GM08714 (cell line): ENCODE results near the gene SRMS.

Source experiments
- H3K4me3 ChIP-seq: fragments of 200-500 bp; sonication (Bioruptor generic); 2 replicates; pipeline ENCODE4 v1.5.1; 2014; ENCODE audit warnings: mild to moderate bottlenecking, low read length, inconsistent platforms
- ZNF274 ChIP-seq: IDR thresholded peaks from 2 replicates; pipeline ENCODE4 v1.6.1; 2012; ENCODE audit warnings: mild to moderate bottlenecking, low read depth, low read length

The SRMS gene

GRCh38 chr20:63536241-63536977, 11.1 kb downstream of the SRMS start:
- no peak for TF ChIP-seq ZNF274
- no peak overlapping the region for H3K4me3 ChIP-seq

- TF ChIP-seq ZNF274: no peak
- H3K4me3 ChIP-seq: no peak overlapping the region
Measured at GRCh38 chr20:63534831-63535651, 12.5 kb downstream of the SRMS start.

DNA sequence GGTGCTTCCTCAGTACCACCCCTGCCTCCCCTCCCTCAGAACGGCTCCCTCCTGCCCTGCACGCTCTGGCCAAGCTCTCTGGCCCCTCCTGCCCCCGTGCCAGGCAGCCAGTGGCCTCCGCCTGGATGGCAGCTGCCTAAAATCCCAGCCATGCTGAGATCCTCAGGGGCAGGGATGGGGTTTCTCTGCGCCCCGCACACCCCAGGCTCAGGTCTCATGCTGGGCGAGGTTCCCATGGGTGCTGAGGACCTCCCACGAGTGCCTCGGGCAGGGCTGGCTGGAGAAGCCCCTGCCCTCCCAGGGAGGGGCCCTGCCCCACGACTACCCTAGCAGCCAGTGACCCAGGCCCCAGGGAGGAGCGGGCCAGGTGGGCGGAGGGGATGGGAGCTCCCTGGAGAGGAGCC, 13.1 kb downstream of the SRMS start:
- no peak overlapping the region for H3K4me3 ChIP-seq
- TF ChIP-seq ZNF274: no peak

GRCh38 chr20:63533871-63534393, 13.6 kb downstream of the SRMS start:
- no peak overlapping the region for H3K4me3 ChIP-seq
- no peak for TF ChIP-seq ZNF274

- no peak overlapping the region for H3K4me3 ChIP-seq
- TF ChIP-seq ZNF274: no peak
Measured at GRCh38 chr20:63533388-63533787, 14.2 kb downstream of the SRMS start.

- no peak for TF ChIP-seq ZNF274
- no peak overlapping the region for H3K4me3 ChIP-seq
Measured at GRCh38 chr20:63532449-63532971, 15.0 kb downstream of the SRMS start.

DNA sequence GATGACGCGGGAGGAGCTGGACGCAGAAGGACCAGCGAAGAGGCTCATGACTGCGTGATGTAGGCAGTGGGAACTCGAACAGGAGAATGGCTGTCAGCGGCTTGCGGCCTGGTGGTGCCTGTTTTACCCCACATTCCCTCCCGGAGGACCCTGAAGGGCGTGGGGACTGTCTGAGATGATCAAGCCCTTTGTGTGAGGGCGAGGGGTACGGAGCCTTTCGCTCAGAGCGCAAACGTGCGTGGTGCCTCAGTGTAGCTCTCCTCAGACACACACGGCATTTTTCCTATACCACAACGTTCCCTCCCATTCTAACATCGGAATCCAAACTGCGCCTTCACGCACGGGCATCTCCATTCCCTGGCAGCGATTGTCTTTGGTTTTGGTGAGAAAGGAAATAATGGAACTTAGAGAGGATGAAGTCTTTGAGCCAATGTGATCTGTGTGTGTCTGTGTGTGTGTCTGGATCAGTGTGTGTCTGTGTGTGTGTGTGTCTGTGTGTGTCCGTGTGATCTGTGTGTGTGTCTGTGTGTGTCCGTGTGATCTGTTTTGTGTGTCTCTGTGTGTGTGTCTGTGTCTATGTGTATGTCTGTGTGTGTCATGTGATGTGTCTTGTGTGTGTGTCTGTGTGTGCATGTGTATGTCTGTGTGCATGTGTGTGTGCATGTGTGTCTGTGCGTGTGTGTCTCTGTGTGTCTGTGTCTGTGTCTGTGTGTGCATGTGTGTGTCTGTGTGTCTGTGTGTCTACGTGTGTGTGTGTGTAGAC, 15.7 kb downstream of the SRMS start:
- H3K4me3 ChIP-seq: no peak overlapping the region
- TF ChIP-seq ZNF274: no peak

DNA sequence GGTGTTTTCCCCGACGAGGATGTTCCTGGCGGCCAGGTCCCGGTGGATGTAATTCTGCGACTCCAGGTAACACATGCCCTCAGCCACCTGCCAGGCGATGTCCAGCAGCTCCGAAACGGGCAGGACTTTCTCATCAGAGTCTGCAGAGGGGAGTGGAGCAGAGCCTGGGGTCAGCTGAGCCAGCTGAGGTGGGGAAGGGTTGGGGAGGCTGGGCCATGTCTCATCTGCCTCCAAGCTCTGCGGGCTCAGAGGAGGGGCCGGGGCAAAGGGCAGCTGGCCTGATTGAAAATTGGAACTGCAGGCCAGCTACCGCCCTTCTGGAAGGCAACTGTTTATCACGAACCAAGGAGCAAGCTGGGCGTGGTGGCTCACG, 16.8 kb downstream of the SRMS start:
- TF ChIP-seq ZNF274: no peak
- no peak overlapping the region for H3K4me3 ChIP-seq

DNA sequence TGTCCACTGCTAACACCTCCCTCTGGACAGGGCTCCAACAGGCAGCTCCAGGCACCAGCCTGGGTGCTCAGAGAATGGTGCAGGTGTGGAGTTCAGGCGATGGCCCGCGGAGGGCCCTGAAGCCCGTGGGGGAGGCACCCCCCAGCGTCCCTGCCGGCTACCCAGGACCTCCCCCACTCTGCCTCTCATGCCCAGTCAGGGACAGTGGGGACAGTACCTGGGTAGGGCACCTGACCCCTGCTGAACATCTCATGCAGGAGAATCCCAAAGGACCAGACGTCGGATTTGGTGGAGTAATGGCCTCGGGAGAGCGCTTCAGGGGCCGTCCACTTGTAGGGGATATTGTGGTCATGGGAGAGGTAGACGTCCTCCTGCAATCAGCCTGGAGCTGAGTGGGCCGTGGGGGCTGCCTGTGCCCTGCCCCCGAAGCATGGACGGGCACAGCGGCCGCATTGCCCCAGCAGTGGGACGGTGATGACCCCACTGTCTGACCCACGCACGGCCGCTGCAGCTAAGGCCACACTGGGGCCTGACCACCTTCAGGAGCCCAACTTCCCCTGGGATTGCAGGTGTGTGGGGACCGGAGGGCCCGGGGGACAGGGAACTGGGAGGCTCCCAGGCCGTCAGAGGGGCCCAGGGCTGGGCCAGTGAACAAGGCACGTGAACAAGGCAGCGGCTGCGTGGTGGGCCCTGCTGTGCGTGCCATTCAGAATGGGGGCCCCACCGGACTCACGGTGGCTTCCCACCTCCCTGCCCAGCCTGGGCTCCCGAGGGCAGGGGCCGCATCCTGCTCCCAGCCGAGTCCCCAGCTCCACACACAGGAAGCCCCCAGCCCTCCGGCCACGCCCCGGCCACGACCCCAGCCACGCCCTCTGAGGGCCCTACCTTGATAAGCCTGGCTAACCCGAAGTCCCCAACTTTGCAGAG, 17.4 kb downstream of the SRMS start:
- TF ChIP-seq ZNF274: no peak
- H3K4me3 ChIP-seq: no peak overlapping the region

- no peak for TF ChIP-seq ZNF274
- no peak overlapping the region for H3K4me3 ChIP-seq
Measured at GRCh38 chr20:63529180-63529860, 18.2 kb downstream of the SRMS start.

DNA sequence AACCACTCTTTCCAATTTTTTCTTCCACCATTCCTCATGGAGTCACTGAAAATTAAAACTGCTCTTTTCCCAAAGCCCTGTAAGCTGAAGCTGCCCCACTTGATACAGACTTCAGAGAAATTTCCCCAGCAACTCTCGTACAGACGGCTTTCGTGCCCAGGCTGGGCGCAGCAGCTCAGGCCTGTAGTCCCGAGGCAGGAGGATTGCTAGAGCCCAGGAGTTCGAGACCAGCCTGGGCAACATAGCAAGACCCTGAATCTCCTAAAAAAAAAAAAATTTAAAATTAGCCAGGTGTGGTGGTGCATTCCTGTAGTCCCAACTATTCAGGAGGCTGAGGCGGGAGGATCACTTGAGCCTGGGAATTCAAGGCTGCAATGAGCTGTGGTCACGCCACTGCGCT, 20.4 kb downstream of the SRMS start:
- H3K4me3 ChIP-seq: no peak overlapping the region
- TF ChIP-seq ZNF274: no peak

DNA sequence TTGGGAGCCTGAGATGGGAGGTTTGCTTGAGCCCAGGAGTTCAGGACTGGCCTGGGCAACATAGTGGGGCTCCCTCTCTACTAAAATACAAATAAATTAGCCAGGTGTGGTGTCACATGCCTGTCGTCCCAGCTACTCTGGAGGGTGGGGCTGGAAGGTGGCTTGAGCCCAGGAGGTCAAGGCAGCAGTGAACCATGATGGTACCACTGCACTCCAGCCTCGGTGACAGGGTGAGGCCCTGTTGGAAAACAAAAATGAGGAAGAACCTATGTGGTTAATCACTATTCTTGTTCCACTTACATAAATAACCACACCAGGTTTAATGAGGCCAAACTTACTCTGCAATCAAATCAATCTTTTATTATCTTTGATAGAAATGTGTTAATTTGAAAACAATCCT, 21.6 kb downstream of the SRMS start:
- TF ChIP-seq ZNF274: no peak

GRCh38 chr20:63525185-63525584, 22.4 kb downstream of the SRMS start:
- no peak for TF ChIP-seq ZNF274
- no peak overlapping the region for H3K4me3 ChIP-seq

More for the DNA sequence above, 21.6 kb downstream of the SRMS start:
- H3K4me3 ChIP-seq: no peak overlapping the region
